A549 (cell line): Measurements from ENCODE around the gene MBLAC1. TPM values are rescaled to one million over a fixed set of nuclear protein-coding genes. Genes with fewer than 3 reads are reported as not detected.
A peak's percentile ranks its signal among the peaks of the same experiment; 100 is the strongest.

Experiments used
- ATAC-seq, 2 experiments: fragments of 200-7000 bp in 1 of 2; fragments of >200 bp in 1 of 2; cut with Nextera tagmentation in 1 of 2; cut with Tn5 transposase in 1 of 2; 3 replicates each; pipeline versions ENCODE4 v1.8.0 to v1.9.1; 2018 to 2020; ENCODE audit warnings: mild to moderate bottlenecking in 1 of 2, moderate library complexity in 1 of 2
- CTCF ChIA-PET: fragments of 300-600 bp; sonication (Branson Sonifier 250); formaldehyde crosslinking; extraction: SDS; loops from one replicate; lab custom pipeline; 2021; ENCODE audit warnings: antibody characterized with exemption, inconsistent platforms; lab: Yijun Ruan, JAX
- POLR2A ChIA-PET: fragments of 350-600 bp; formaldehyde crosslinking; extraction: SDS; loops from one replicate; lab custom pipeline; 2021; ENCODE audit warnings: antibody characterized with exemption, inconsistent platforms; lab: Yijun Ruan, JAX
- DNase-seq, 2 experiments: peaks; one replicate each; pipeline versions ENCODE4 v3.0.0 to v3.0.0-alpha.2; 2011 to 2016; ENCODE audit warnings: low read depth in 1 of 2, low spot score in 1 of 2
- FAIRE-seq: peaks from 2 replicates; lab custom pipeline; 2011; peaks lifted over from hg19 to GRCh38; lab: Jason Lieb, UNC
- H3K27ac ChIP-seq, 2 experiments: fragments of >200 bp; sonication (Bioruptor Twin); formaldehyde crosslinking; 3 replicates each; pipeline ENCODE4 v1.5.1; 2016 to 2017
- H3K4me1 ChIP-seq: fragments of >200 bp; sonication (Bioruptor Twin); formaldehyde crosslinking; 3 replicates; pipeline ENCODE4 v1.6.1; 2016
- H3K4me2 ChIP-seq: fragments of >200 bp; sonication (Bioruptor Twin); formaldehyde crosslinking; 3 replicates; pipeline ENCODE4 v1.6.1; 2016
- H3K4me3 ChIP-seq: fragments of >200 bp; sonication (Bioruptor Twin); formaldehyde crosslinking; 3 replicates; pipeline ENCODE4 v1.5.1; 2016
- H3K9me3 ChIP-seq: fragments of >200 bp; sonication (Bioruptor Twin); formaldehyde crosslinking; 3 replicates; pipeline ENCODE4 v1.6.1; 2016
- ATOH8 ChIP-seq: fragments of 250-450 bp; sonication (Bioruptor Pico); IDR thresholded peaks from 2 replicates; pipeline ENCODE4 v1.5.0; 2020; ENCODE audit warnings: low read depth, mild to moderate bottlenecking, moderate library complexity
- CBX8 ChIP-seq: fragments of 200-600 bp; sonication (generic); IDR thresholded peaks from 2 replicates; pipeline ENCODE4 v1.6.1; 2016
- CHD2 ChIP-seq: fragments of 150-350 bp; IDR thresholded peaks from 2 replicates; pipeline ENCODE4 v1.6.1; 2014; ENCODE audit warnings: low read length; ENCODE audit not compliant: partially characterized antibody
- E2F6 ChIP-seq: IDR thresholded peaks from 2 replicates; pipeline ENCODE4 v1.6.1; 2012; ENCODE audit warnings: low read depth, borderline replicate concordance
- ELK1 ChIP-seq: fragments of 150-350 bp; IDR thresholded peaks from 2 replicates; pipeline ENCODE4 v1.6.1; 2014; ENCODE audit warnings: low read depth, mild to moderate bottlenecking, low read length
- FOSL2 ChIP-seq, 2 experiments: fragments of 450-650 bp in 1 of 2; fragments of >200 bp in 1 of 2; sonication (Bioruptor Twin) in 1 of 2; formaldehyde crosslinking; IDR thresholded peaks; 2 replicates each; pipeline versions ENCODE4 v1.5.0 to v1.6.1; 2016 to 2020; ENCODE audit warnings: mild to moderate bottlenecking in 1 of 2, moderate library complexity in 1 of 2
- HMGXB4 ChIP-seq: fragments of 250-450 bp; sonication (Bioruptor Pico); IDR thresholded peaks from 2 replicates; pipeline ENCODE4 v1.5.0; 2021; ENCODE audit warnings: mild to moderate bottlenecking, moderate library complexity, borderline replicate concordance
- HOXA7 ChIP-seq: fragments of 250-450 bp; sonication (Bioruptor Pico); IDR thresholded peaks from 2 replicates; pipeline ENCODE4 v1.5.0; 2020; ENCODE audit warnings: mild to moderate bottlenecking, moderate library complexity
- HOXB13 ChIP-seq: fragments of 250-450 bp; sonication (Bioruptor Pico); IDR thresholded peaks from 2 replicates; pipeline ENCODE4 v1.5.0; 2020; ENCODE audit warnings: low read depth, mild to moderate bottlenecking, moderate library complexity
- HOXB5 ChIP-seq: fragments of 250-450 bp; sonication (Bioruptor Pico); IDR thresholded peaks from 2 replicates; pipeline ENCODE4 v1.5.0; 2020; ENCODE audit warnings: mild to moderate bottlenecking, moderate library complexity
- MAFK ChIP-seq: fragments of 450-650 bp; IDR thresholded peaks from 2 replicates; pipeline ENCODE4 v1.6.1; 2014; ENCODE audit not compliant: partially characterized antibody
- POLR2AphosphoS2 ChIP-seq: conservative IDR thresholded peaks from 2 replicates; pipeline ENCODE4 v1.6.1; 2012; ENCODE audit warnings: low read length, improper control_type of control experiment, inconsistent platforms
- RARB ChIP-seq: fragments of 250-450 bp; sonication (Bioruptor Pico); IDR thresholded peaks from 2 replicates; pipeline ENCODE4 v1.8.0; 2021; ENCODE audit warnings: mild to moderate bottlenecking, moderate library complexity
- ZFP36 ChIP-seq: fragments of 450-650 bp; IDR thresholded peaks from 2 replicates; pipeline ENCODE4 v1.6.1; 2014; ENCODE audit warnings: borderline replicate concordance; ENCODE audit not compliant: partially characterized antibody
- WGBS: methylation state at CpG from one replicate; pipeline ENCODE4 v1.1.6; 2017; ENCODE audit errors: missing lambda C conversion rate; 5-methylcytosine and 5-hydroxymethylcytosine counted together
- polyA plus RNA-seq, 4 experiments: library from polyadenylated mRNA; depleted of rRNA in 3 of 4; stranded (reverse); fragments of >200 nt; fragmentation: RNase III in 1 of 4; extraction: RNeasy Plus Mini Kit Qiagen cat#74134 plus additional on column Dnase treatment in 1 of 4; gene quantifications; 2 replicates in 3 of 4; 3 replicates in 1 of 4; pipeline ENCODE4 v1.2.3, GENCODE V29; 2011 to 2017

The MBLAC1 gene
- polyA plus RNA-seq, 2 of the 4 experiments (the other 2 are of a cell fraction) = 0.63 to 2.6 TPM

GRCh38 chr7:100093925-100094486 is 32.8 kb upstream of the MBLAC1 start (continued):
- TF ChIP-seq ATOH8 (CRISPR knock-in tag) (no peak), HOXB5 (CRISPR knock-in tag) (no peak), HOXB13 (no peak), ELK1 (no peak), HMGXB4 (CRISPR knock-in tag) (no peak), FOSL2 (IDR thresholded peaks at IDR 0.05) (no peak), FOSL2 (CRISPR knock-in tag; IDR thresholded peaks at IDR 0.05) (no peak), MAFK (peak; percentile 98)

- no peak for DNase-seq
- no peak for TF ChIP-seq HOXA7 (CRISPR knock-in tag)
- TF ChIP-seq CBX8 = no peak
- TF ChIP-seq ZFP36 = no peak
- no peak for TF ChIP-seq ATOH8 (CRISPR knock-in tag)
- POLR2A ChIA-PET = interaction anchor here (0.7 kb wide), 1 partner anchor 37 kb away, joined by 3 read pairs; no protein-coding TSS in a partner anchor
Measured at GRCh38 chr7:100095289-100095688, 31.5 kb upstream of the MBLAC1 start.

GRCh38 chr7:100095704-100096103 is 31.1 kb upstream of the MBLAC1 start:
- no peak overlapping the region for H3K4me3 ChIP-seq
- no peak for FAIRE-seq
- no peak for DNase-seq
- H3K9me3 ChIP-seq = no peaks in the 10 kb centered on the region
- CTCF ChIA-PET = interaction anchor here (1.7 kb wide), 1 partner anchor 13 kb away, joined by 6 read pairs; no protein-coding TSS in a partner anchor
- H3K4me1 ChIP-seq = peaks cover 10% of the 10 kb centered on the region; the same call in 2 of the 3 replicates
- no peak overlapping the region for H3K4me2 ChIP-seq
- no peak for ATAC-seq
- POLR2A ChIA-PET = interaction anchor here (0.7 kb wide), 1 partner anchor 37 kb away, joined by 3 read pairs; no protein-coding TSS in a partner anchor
- no peak overlapping the region for H3K27ac ChIP-seq
- TF ChIP-seq E2F6 (no peak), CHD2 (no peak), FOSL2 (IDR thresholded peaks at IDR 0.05) (no peak), FOSL2 (CRISPR knock-in tag; IDR thresholded peaks at IDR 0.05) (no peak), POLR2AphosphoS2 (no peak), RARB (no peak)
- 95% methylated on average over 17 of the region's 17 CpGs for WGBS

More at GRCh38 chr7:100095289-100095688, 31.5 kb upstream of the MBLAC1 start:
- Histone ChIP-seq H3K4me2 (no peak overlapping the region), H3K4me3 (no peak overlapping the region), H3K27ac (no peak overlapping the region), H3K9me3 (no peaks in the 10 kb centered on the region), H3K4me1 (peaks cover 11% of the 10 kb centered on the region; the same call in 2 of the 3 replicates)
- FAIRE-seq (no peak), ATAC-seq (no peak)
- WGBS = 90% methylated on average over 9 of the region's 9 CpGs
- CTCF ChIA-PET = interaction anchor here (0.7 to 1.7 kb wide), 2 partner anchors 13 to 312 kb away, joined by 3 to 6 read pairs; no protein-coding TSS in a partner anchor
